HG03442 (cell line): ENCODE data around the gene SCAMP1.
"Not testable (repeated sequence)": the region's sequence is repeated elsewhere in the genome, so short reads cannot be mapped to it uniquely, and the experiment has no call there.

Source experiments
- ATAC-seq: cut with Tn5 transposase; IDR thresholded peaks from one replicate; pipeline ENCODE4 v1.9.1; 2021; ENCODE audit warnings: mild to moderate bottlenecking, moderate library complexity; ENCODE audit not compliant: unreplicated experiment

The SCAMP1 gene

DNA sequence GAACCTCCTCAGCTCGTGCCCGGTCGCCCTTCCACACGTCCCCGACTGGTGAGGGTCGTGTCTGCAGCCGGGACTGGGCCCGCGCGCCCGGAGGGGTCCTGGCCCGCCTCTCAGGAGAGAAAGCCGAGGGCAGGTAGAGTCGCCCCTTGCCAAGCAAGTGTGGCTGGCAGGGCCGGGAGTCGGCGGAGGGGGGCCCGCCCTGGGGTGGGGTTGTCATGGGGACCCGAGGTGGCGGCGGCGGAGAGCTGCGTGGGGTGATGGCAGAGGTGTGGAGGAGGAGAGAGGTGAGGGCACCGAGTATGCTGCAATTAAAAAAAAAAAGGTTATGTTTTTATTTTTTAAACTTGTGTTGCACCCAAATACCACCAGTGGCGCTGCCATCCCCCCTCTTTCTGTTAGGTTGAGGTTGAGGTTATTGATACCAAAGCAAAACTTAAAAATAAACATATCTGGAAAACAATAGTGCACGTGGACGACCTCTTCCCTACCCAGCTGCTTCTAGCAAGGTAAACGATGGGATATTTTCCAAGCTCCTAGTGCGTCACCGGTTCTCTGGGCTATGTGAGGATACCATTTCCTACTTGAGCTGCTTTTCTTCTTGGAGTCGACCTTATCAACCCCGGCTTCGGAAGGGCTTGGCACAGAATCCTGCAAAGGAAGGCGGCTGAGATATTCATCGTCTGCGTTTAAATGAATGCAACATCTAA is 660 bp downstream of the SCAMP1 start:
- ATAC-seq, result peak; percentile 34

DNA sequence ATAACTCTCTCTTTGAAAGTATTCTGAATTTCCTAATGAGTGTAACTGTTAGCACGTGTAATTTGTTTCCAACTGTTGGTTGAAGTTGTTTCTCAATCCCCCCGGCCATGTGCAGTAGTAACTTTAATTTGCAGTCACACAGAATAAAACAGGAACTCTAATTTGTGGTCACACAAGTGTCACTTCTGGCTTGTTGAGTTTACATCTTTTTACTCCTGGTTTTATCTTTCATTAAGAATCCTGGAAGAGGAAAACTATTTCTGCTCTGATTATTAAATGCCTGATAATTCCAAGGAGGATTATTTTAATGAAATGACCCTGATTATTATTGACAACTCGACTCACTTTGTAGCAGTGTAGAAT is 1.2 kb downstream of the SCAMP1 start:
- ATAC-seq, result no peak

DNA sequence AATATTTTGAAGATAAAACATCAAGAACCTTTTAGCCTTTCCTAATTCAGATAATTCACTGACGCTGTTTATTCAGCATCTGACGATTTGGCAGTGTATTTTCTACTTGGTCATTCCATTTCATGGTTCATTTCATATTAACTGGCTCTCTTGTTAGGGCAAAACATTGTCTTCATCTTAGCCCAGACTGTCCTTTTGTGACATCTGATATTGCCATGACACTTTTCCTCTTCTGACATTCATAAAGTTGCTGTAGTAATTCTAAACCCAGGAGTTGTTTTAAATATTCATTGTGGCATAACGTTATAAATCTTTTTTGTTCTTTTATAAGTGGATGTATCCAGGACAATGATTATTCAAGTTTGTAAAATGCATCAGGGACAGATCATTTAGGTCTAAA is 1.8 kb downstream of the SCAMP1 start:
- ATAC-seq, result no peak

DNA sequence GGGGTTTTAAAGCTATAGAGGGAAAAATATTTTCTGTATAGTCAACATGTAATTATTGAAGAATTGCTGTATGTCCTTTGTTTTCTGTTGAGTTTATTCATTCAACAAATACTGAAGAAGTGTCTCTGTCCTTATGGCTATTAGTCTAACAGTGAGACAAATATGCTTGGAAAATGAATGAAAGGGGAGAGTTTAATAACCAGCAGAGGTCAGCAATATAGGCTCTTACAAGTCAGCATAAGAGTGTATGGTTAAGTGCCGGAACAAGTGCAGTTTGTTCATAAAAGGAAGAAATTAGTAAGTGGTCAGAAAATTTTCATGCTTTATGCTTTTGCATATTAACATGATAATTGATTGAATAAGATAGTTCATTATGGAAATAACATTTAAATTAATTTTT is 3.6 kb downstream of the SCAMP1 start:
- no peak for ATAC-seq

DNA sequence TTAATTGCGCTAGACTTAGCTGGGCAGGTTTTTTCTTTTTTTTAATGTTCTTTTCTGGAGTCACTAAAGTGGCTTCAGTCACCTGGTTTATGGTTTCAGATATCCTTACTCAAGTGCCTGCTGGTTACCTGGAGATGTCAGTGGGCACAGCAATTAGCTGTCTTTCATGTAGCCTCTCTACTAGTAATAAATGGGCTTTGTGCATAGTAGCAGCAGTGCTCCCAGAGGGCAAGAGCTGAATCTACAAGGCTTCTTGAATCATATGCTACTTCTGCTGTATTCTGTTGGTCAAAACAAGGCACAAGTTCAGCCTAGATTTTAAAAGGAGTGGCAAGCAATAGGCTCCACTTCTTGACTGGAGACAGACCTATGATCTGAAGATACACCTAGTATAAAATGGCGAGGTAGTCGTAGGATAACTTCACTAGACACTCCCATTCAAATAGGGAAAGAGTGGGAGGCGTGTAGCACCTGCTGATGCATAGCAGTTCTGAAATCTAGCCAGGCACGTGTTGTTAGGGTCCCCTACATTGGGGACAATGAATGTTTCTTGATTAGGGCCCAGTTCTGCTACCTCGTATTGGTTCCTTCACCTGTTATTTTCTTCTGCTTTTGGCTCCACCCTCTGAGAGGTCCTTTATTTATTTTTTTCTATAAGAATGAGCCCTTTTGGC is 7.0 kb downstream of the SCAMP1 start:
- no peak for ATAC-seq

DNA sequence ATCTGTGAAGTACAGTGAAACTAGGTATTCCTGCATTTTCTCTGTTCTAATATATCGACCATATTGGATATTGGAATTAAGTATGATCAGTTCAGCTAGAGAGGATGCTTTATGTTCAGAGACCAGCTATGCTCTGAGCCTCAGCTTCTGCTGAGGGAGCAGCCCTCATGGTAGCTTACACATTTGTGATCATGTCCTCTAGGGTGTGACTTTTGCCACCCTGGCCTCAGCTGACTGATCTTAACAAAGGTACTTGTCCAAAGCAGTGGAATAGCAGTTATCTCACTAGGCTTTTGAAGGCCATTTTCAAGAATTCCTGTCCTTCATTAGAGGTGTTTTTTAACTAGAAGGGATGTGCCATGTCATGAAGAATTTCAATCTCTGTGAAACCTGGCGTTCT is 9.3 kb downstream of the SCAMP1 start:
- no peak for ATAC-seq

DNA sequence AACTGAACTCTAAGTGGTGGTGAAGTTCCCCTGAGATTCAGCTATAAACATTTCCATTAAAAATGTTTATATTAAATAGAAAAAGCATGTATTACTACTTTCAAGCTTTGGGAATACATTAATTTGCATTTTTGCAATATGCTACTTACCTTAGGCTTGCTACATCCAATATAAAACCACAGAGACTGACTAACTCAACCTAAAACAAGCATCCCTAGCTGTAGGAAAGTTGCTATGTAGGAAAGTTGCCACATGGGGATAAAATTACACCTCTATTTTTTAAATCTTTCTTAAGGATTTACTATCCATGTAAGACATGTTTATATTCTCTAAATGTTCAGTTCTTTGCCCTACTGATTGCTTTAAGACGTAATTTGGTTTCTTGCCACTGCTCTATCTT is 12.8 kb downstream of the SCAMP1 start:
- no peak for ATAC-seq

DNA sequence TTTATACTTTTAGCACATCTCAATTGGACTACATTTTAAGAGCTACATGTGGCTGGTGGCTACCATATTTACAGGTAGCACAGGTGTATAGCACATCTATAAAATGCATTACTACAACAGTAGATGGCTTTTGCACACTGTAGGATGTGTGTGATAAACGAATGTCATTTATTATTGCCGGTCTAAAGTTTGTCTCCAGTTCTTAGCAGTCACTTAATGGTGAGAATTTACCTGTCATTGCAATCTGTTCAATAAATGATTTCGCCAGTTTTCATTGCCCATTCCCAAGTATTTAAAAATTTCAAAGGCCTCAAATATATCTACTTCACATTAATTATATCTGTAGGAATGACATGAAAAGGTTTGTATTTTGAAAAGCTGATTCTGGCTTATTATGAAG is 15.9 kb downstream of the SCAMP1 start:
- no peak for ATAC-seq

DNA sequence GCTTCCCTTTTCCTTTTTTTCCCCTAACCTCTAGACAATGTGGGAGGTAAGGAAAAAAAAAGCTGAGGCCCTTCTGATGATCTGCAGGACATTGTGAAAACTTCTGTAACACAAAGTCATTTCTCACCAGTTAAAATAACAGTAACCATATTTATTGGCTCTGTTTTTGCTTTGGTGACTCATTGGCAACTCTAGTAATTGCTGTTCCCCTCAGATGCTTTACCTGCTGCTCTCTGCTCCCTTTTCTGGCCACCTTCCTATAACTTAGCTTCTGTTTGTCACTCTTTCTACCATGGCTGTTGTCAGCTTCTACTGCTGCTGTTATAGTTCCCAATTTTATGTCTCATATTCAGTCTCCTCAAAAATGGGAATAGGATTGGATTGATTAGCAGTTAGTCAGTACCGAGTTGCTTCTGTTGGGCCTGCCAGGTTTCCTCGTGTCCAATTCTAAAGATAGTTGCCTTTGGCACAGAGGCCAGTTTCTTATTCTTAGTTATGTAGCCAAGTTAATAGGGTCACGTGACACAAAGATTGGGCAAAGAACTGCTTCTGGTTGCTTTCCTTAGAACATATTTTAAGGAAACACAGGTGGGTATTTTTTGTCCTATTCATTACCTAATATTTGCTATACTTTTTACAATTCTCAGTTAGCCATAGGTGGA is 16.8 kb downstream of the SCAMP1 start:
- ATAC-seq, result no peak

DNA sequence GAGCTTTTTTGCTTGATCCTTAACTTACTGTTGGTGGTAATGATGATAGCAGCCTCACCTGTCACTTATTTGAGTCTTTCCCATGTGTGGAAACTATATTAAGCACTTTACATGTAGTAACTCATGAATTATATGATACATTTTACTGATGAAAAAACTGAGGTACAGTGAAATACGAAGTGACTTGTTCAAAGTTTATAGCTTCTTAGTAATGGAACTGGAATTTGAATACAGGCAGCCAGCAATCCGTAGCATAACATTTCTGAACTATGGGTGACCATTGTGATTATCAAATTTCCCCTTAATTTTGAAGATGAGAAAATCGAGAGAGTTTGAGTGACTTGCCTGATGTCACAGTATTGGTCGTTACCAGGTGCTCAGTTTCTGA is 17.3 kb downstream of the SCAMP1 start:
- ATAC-seq, result no peak

DNA sequence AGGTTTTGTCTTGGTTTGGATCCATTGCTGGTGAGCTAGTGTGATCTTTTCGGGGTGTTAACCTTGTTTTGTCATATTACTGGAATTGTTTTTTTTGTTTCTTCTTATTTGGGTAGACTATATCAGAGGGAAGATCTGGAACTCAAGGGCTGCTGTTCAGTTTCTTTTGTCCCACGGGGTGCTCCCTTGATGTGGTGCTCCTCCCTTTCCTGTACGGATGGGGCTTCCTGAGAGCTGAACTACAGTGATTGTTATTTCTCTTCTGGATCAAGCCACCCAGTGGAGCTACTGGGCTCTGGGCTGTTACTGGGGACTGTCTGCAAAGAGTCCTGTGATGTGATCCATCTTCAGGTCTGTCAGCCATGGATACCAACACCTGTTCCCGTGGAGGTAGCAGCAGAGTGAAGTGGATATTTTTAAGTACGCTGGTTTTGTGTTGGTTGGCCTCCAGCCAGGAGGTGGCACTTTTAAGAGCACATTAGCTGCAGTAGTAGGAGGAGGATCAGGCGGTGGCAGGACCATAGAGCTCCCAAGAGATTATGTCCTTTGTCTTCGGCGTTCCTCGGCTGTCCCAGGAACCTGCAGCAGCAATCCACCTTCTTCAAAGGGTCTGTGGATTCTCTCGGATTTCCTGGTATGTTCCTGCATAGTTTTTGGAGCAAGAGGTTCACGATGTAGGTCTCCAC is 27.2 kb downstream of the SCAMP1 start:
- no peak for ATAC-seq

DNA sequence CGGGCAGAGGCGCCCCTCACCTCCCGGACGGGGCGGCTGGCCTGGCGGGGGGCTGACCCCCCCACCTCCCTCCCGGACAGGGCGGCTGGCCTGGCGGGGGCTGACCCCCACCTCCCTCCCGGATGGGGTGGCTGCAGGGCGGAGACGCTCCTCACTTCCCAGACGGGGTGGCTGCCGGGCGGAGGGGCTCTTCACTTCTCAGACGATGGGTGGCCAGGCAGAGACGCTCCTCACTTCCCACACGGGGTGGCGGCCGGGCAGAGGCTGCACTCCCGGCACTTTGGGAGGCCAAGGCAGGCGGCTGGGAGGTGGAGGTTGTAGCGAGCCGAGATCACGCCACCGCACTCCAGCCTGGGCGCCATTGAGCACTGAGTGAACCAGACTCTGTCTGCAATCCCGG is 30.9 kb downstream of the SCAMP1 start:
- not testable (repeated sequence) for ATAC-seq

DNA sequence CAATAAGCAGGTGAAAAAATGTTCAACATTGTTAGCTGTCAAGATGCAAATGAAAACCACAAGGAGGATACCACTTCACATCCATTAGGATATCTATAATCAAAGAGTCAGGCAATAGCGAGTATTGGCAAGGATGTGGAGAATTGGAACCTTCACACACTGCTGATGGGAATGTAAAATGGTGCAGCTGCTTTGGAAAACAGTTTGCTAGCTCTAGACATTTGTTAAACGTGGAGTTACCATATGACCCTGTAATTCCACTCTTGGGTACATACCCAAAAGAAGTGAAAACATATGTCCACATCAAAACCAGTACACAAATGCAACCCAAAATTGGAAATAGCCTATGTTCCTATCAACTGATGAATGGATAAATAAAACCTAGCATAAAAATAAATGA is 37.4 kb downstream of the SCAMP1 start:
- ATAC-seq, result no peak

DNA sequence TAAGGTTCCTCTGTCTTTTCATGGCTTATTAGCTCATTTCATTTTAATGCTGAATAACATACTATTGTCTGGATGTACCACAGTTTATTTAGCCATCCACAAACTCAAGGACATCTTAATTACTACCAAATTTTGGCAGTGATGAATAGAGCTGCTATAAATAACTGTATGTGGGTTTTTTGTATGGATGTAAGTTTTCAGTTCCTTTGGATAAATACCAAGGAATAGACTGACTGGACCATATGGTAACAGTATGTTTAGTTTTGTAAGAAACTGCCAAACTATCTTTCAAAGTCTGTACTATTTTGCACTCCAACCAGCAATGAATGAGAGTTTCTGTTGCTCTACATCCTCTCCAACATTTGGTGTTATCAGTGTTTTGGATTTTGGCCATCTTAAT is 38.7 kb downstream of the SCAMP1 start:
- no peak for ATAC-seq

DNA sequence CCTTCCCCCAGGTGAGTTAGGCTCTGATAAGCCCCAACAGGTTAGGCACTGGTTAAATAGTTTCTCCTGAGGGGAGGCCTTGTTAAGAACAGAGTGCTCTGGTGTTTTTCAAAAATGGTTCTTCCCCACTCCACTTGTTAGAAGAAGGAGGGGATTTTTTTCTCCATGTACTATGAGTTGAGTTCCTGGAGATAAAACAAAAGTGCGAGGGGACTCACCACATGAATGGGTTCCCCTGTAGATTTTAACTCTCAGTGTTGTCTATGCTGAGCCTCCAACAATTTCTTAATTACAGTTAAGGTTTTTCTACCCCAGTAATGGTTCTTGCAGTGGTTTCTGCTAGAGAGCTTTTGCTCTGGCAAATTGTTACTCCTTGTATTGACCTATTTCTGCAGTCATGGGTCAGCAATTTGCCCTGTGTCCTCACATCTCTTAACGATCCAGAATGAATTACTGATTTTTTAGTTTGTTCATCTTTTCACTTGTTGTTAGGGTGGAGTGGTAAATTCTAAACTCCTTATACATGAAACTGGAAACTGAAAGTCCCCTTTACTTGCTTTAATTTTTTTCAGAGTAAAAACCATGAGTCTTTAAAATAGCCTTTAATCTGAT is 44.4 kb downstream of the SCAMP1 start:
- ATAC-seq, result no peak

DNA sequence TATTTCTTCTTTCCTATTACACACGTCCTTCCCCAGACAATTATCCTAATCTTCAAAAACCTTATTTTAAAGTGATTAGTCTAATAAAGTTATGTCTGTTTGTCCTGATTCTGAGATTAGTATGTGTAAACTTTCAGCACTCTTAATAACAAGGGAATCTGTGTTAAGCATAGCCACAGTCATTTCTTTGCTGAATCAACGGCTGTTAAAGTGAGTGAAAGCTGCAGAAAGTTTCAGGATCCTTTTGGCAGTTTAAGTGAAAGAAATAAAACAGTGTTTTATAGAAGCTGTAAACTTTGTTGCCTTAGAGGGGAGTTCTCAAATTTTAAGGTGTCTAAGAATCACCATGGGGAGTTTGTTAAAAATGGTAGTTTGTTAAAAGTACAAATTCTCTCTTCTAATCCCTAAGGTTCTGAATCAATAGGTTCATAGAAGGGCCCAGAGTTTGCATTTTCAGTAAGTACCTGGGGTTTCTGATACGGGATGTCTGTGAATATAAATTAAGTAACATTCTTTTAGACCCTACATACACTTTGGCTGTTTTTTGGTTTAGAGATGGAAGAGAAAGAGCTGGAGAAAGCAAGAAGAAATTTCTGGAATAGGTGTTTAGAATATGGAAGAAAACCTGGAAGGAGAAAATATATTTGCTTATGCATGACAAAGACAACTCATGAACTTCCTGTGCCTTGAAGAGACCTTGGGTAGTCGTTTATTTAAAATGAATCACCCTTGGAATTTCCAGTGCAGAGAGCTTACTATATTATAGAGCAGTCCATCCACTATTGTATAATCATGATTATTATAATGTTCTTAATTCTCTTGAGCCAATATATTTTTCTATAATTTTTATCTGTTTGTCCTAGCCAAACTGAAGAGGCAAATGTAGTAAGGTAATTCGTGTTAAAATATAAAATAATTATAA is 45.7 kb downstream of the SCAMP1 start:
- ATAC-seq, result no peak

DNA sequence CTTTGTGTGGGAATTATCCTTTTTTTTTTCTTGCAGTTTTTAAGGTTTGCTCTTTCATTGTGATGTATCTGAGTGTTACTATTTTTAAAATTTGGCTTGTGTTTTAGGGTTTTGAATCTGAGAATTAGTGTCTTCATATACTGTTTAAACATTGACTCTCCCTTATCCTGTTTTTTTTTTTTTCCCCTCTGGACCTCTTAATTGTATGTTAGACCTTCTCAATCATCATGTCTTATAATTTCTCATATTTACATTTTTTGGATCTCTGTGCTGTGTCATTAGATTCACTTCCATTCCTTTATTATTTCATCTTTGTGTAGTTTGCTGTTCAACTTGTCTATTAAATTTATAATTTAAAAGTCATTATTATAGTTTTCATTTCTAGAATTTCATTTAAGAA is 47.0 kb downstream of the SCAMP1 start:
- no peak for ATAC-seq

DNA sequence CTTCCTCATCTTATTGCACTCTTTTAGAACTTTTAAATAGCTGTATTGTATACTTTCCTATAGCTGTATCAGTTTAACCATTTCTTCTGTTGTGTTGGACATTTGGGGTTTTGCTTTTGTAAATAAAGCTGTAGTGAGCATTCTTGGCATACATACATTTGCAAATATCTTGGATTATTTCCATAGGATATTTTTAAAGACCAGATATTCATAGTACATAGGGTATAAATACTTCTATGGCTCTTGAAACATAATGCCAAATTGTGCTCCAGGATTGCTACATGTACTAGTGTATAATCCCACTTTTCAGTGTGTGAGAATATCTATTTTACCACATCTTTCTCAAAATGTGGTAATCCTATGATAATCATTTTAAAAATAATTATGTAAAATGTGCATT is 51.2 kb downstream of the SCAMP1 start:
- ATAC-seq, result no peak

DNA sequence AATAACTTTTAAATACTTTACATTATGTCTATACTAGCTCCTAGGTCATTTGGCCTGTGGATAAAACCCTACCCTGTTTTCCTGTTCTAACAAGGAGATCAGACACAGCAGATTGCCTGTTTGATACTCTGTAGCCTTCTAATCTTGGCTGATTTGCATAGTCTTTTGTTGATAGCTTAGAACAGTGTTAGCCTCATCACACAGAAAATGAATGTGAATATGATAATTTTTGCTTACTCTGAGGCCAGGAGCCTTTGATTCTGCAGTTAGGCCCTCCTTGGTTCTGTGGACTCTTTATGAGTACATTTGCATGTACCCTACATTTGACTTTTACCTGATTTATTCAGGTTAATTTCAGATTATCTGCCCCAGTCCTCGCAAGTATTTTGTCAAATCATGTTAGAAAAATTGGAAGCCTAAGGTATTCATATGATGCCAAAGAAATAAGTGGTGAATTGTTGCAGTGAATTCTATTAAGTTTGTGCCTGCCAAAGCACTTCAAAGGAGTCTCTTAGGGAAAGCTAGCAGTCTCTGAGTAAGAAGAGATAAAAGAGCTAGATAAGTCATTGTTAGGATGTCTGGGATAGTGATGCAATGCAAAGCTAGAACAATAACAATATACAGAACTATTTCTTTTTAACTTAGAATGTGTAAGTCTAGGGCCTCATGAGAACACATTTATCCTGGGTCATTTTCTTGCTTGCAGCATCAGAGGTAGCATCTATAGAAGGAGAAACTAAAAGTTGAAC is 56.4 kb downstream of the SCAMP1 start:
- ATAC-seq, result no peak

DNA sequence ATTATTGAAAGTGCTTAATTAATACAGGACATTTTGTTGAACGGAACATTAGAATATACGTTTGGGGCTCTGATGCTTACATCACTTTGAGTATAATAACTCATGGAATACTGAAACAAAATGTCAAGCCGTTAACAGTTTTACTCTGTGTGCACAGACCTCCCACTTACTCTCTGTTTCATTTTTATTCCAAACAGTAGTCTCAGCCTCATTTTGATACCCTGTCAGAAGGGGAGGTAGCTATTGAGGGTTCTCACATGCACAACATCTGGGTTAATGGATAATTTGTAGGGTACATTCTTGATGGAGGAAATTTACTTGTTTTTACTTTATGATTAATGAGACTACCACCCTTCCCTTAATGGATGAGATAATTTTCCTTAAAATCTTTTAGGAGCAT is 59.0 kb downstream of the SCAMP1 start:
- no peak for ATAC-seq
